ENCODE results near the gene TMPRSS13. TPM values are rescaled to one million over a fixed set of nuclear protein-coding genes. Genes with fewer than 3 reads are reported as not detected.

TMPRSS13 gene
- total and polyA plus RNA-seq, 2 of the 13 experiments (the other 11 are each of a cell fraction or from before 2014, with no cell fraction given): not detected

GRCh38 chr11:117936973-117937372, 7.8 kb upstream of the TMPRSS13 start:
- BruUV-seq (replicated peaks): no TSS peak
- intact Hi-C loops (cut with micrococcal nuclease; ENCODE audit: unreplicated experiment) (no loop called here), in situ Hi-C loops (cut with HindIII; ENCODE audit: extremely low pct_ligation_motif_present, low pct_unique_long_range_greater_than_20kb) (loop anchor here (25.0 kb wide), 1 partner anchor 500 kb away; no protein-coding TSS in a partner anchor)
- no peak for TF ChIP-seq AKAP8 (CRISPR knock-in tag; IDR thresholded peaks at IDR 0.05)
- TF ChIP-seq, protein P1, sequence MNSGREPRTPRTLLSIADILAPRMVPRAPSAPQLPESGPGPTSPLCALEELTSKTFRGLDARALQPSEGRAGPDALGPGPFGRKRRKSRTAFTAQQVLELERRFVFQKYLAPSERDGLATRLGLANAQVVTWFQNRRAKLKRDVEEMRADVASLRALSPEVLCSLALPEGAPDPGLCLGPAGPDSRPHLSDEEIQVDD (CRISPR knock-in tag; IDR thresholded peaks at IDR 0.05; ENCODE audit: borderline replicate concordance): no peak
- no peak for TF ChIP-seq TAF15 (IDR thresholded peaks at IDR 0.05; ENCODE audit: low read depth, low read length, poor library complexity, severe bottlenecking)
- no peak for TF ChIP-seq ZSCAN22 (CRISPR knock-in tag; IDR thresholded peaks at IDR 0.05)
- TF ChIP-seq POLR2AphosphoS2 (IDR thresholded peaks at IDR 0.05; ENCODE audit: low read depth, low read length): no peak
- no peak for TF ChIP-seq ZNF749 (CRISPR knock-in tag; IDR thresholded peaks at IDR 0.05; ENCODE audit: borderline replicate concordance)
- TF ChIP-seq THRA (CRISPR knock-in tag; IDR thresholded peaks at IDR 0.05; ENCODE audit: borderline replicate concordance): no peak
- no peak for FAIRE-seq
- Histone ChIP-seq H3K27ac (ENCODE audit: extremely low read length, insufficient read depth, low read length) (no peak overlapping the region), H3K79me2 (ENCODE audit: insufficient read depth, low read length) (no peaks in the 10 kb centered on the region), H3K9me3 (ENCODE audit: low read length) (no peaks in the 10 kb centered on the region), H3K4me3 (replicated peaks in 1 of 3; ENCODE audit: insufficient read depth in 1 of 3, low read depth in 2 of 3, low read length in 3 of 3) (no peak overlapping the region), H3K27me3 (ENCODE audit: control insufficient read depth in 1 of 2, insufficient read depth in 2 of 2, low read length in 2 of 2) (peaks cover 2 to 33% of the 10 kb centered on the region in 2 experiments; a peak in 3 of 5 replicates), H3K4me2 (ENCODE audit: low read depth, low read length) (no peak overlapping the region), H3K36me3 (replicated peaks in 1 of 2; ENCODE audit: control insufficient read depth in 1 of 2, insufficient read depth in 2 of 2, low read length in 2 of 2) (no peaks in the 10 kb centered on the region), H3K9ac (ENCODE audit: insufficient read depth, low read depth, low read length) (no peak overlapping the region), H3K4me1 (ENCODE audit: insufficient read depth, low read length) (no peaks in the 10 kb centered on the region), H2AFZ (ENCODE audit: low read length) (no peak overlapping the region), H4K20me1 (ENCODE audit: insufficient read depth, low read length) (no peaks in the 10 kb centered on the region)
- ChIA-PET CTCF (ENCODE audit: low intra/inter-chr PET ratio, low total read pairs) (no interaction called here), POLR2A (no interaction called here)
- 14% methylated on average over 6 of the region's 6 CpGs for WGBS (ENCODE audit: low lambda C conversion rate)
- DNase-seq (ENCODE audit: low spot score): no peak
- no peak for ATAC-seq

Data from HepG2 (cell line).